GM19043 (cell line): ENCODE data around the gene TNFAIP2.
"Not testable (repeated sequence)": the region's sequence is repeated elsewhere in the genome, so short reads cannot be mapped to it uniquely, and the experiment has no call there.

Source experiments
- ATAC-seq: cut with Tn5 transposase; IDR thresholded peaks from one replicate; pipeline ENCODE4 v1.9.1; 2021; ENCODE audit warnings: low read depth; ENCODE audit not compliant: unreplicated experiment

Gene TNFAIP2

GRCh38 chr14:103107455-103107854 lies 15.8 kb upstream of the TNFAIP2 start:
- ATAC-seq = no peak

GRCh38 chr14:103107941-103108748 lies 15.1 kb upstream of the TNFAIP2 start:
- ATAC-seq = no peak

- ATAC-seq = no peak
Measured at GRCh38 chr14:103108749-103109207, 14.5 kb upstream of the TNFAIP2 start.

GRCh38 chr14:103109535-103110441 lies 13.5 kb upstream of the TNFAIP2 start:
- no peak for ATAC-seq

- ATAC-seq = no peak
Measured at GRCh38 chr14:103110681-103111231, 12.5 kb upstream of the TNFAIP2 start.

GRCh38 chr14:103111232-103111868 lies 11.9 kb upstream of the TNFAIP2 start:
- no peak for ATAC-seq

GRCh38 chr14:103112400-103113243 lies 10.6 kb upstream of the TNFAIP2 start:
- ATAC-seq = no peak

GRCh38 chr14:103113303-103113702 lies 10.0 kb upstream of the TNFAIP2 start:
- ATAC-seq = no peak

- ATAC-seq = no peak
Measured at GRCh38 chr14:103113774-103114173, 9.5 kb upstream of the TNFAIP2 start.

- ATAC-seq = not testable (repeated sequence)
Measured at GRCh38 chr14:103115086-103115679, 8.1 kb upstream of the TNFAIP2 start.

GRCh38 chr14:103115845-103116572 lies 7.3 kb upstream of the TNFAIP2 start:
- no peak for ATAC-seq

- no peak for ATAC-seq
Measured at GRCh38 chr14:103116636-103117035, 6.6 kb upstream of the TNFAIP2 start.

GRCh38 chr14:103117499-103117898 lies 5.8 kb upstream of the TNFAIP2 start:
- not testable (repeated sequence) for ATAC-seq

- no peak for ATAC-seq
Measured at GRCh38 chr14:103118018-103118662, 5.1 kb upstream of the TNFAIP2 start.

GRCh38 chr14:103118663-103119404 lies 4.4 kb upstream of the TNFAIP2 start:
- ATAC-seq = no peak

- ATAC-seq = not testable (repeated sequence)
Measured at GRCh38 chr14:103119527-103119926, 3.7 kb upstream of the TNFAIP2 start.

- ATAC-seq = no peak
Measured at GRCh38 chr14:103121121-103121845, 2.0 kb upstream of the TNFAIP2 start.
